B cell (primary cell): ENCODE measurements around the gene IPO4. TPM values are rescaled to one million over a fixed set of nuclear protein-coding genes. Genes with fewer than 3 reads are reported as not detected.

Source experiments
- ATAC-seq: fragments of 200-7000 bp; cut with Tn5 transposase; one replicate; pipeline ENCODE4 v1.10.0; 2021; ENCODE audit warnings: low read depth, mild to moderate bottlenecking, moderate number of reproducible peaks, moderate library complexity
- CTCF ChIA-PET: fragments of 350-600 bp; sonication (Branson Sonifier 250); formaldehyde crosslinking; loops from one replicate; lab custom pipeline; 2021; ENCODE audit warnings: antibody characterized with exemption, inconsistent platforms; lab: Charles Lee
- POLR2A ChIA-PET: fragments of 350-600 bp; sonication (Branson Sonifier 250); formaldehyde crosslinking; loops from one replicate; lab custom pipeline; 2021; ENCODE audit warnings: antibody characterized with exemption; lab: Charles Lee
- DNase-seq: peaks from one replicate; pipeline ENCODE4 v3.0.0; 2013
- H2AFZ ChIP-seq: 2 replicates; pipeline ENCODE4 v1.6.1; 2012; ENCODE audit warnings: mild to moderate bottlenecking, low read depth, low read length; ENCODE audit not compliant: insufficient read depth, poor library complexity, severe bottlenecking
- H3K27ac ChIP-seq, 2 donors: 1 replicate in 1 of 2; 2 replicates in 1 of 2; pipeline ENCODE4 v1.5.1; 2012 to 2013; ENCODE audit warnings: low read length in 2 of 2, mild to moderate bottlenecking in 2 of 2, moderate library complexity in 1 of 2
- H3K27me3 ChIP-seq, 4 experiments: fragments of 200-600 bp in 1 of 4; sonication (generic) in 1 of 4; replicated peaks in 1 of 4; 1 replicate in 2 of 4; 2 replicates in 2 of 4; pipeline versions ENCODE4 v1.6.1 to v1.7.0; 2013 to 2016; ENCODE audit warnings: low read length in 3 of 4, mild to moderate bottlenecking in 2 of 4, mixed read lengths in 1 of 4, moderate library complexity in 1 of 4; ENCODE audit not compliant: insufficient read depth in 4 of 4, control insufficient read depth in 3 of 4; ENCODE audit errors: control extremely low read depth in 1 of 4
- H3K36me3 ChIP-seq, 2 experiments: replicated peaks in 1 of 2; 1 replicate in 1 of 2; 2 replicates in 1 of 2; pipeline versions ENCODE4 v1.6.1 to v1.7.1; 2013; ENCODE audit warnings: low read length in 1 of 2; ENCODE audit not compliant: insufficient read depth in 2 of 2, control insufficient read depth in 1 of 2; ENCODE audit errors: control extremely low read depth in 1 of 2, extremely low read depth in 1 of 2
- H3K4me1 ChIP-seq, 2 donors: fragments of 200-600 bp in 1 of 2; sonication (generic) in 1 of 2; 1 replicate in 1 of 2; 2 replicates in 1 of 2; pipeline versions ENCODE4 v1.5.1 to v1.6.1; 2013 to 2017; ENCODE audit warnings: low read length in 2 of 2; ENCODE audit not compliant: control insufficient read depth in 2 of 2, insufficient read depth in 2 of 2
- H3K4me2 ChIP-seq: replicated peaks from 2 replicates; pipeline ENCODE3; 2012; ENCODE audit warnings: mild to moderate bottlenecking, low read depth, low read length; ENCODE audit not compliant: poor library complexity, severe bottlenecking
- H3K4me3 ChIP-seq, 5 experiments: fragments of 200-600 bp in 1 of 5; sonication (generic) in 1 of 5; 1 replicate in 3 of 5; 2 replicates in 2 of 5; pipeline versions ENCODE4 v1.5.1 to v1.7.0; 2011 to 2016; ENCODE audit warnings: low read length in 4 of 5, mild to moderate bottlenecking in 4 of 5, low read depth in 2 of 5, control low read depth in 1 of 5, moderate library complexity in 1 of 5; ENCODE audit not compliant: insufficient read depth in 1 of 5; ENCODE audit errors: control extremely low read depth in 1 of 5, extremely low read depth in 1 of 5
- H3K79me2 ChIP-seq: fragments of 200-600 bp; sonication (generic); one replicate; pipeline ENCODE4 v1.6.0; 2016; ENCODE audit warnings: low read length; ENCODE audit not compliant: control insufficient read depth, insufficient read depth
- H3K9ac ChIP-seq: fragments of 200-600 bp; sonication (generic); 2 replicates; pipeline ENCODE4 v1.6.1; 2017; ENCODE audit warnings: mild to moderate bottlenecking, low read length, moderate library complexity
- H3K9me3 ChIP-seq, 3 donors: one replicate each; pipeline versions ENCODE4 v1.6.1 to v1.7.1; 2013; ENCODE audit warnings: low read length in 2 of 3; ENCODE audit not compliant: control insufficient read depth in 2 of 3, insufficient read depth in 1 of 3; ENCODE audit errors: control extremely low read depth in 1 of 3
- H4K20me1 ChIP-seq: 2 replicates; pipeline ENCODE4 v1.6.0; 2012; ENCODE audit warnings: mild to moderate bottlenecking, low read length; ENCODE audit not compliant: insufficient read depth, control insufficient read depth, poor library complexity, severe bottlenecking
- H3K27ac Mint-ChIP-seq: one replicate; pipeline ENCODE4 v1.8.0; 2021; ENCODE audit warnings: mixed read lengths
- H3K27me3 Mint-ChIP-seq: one replicate; pipeline ENCODE4 v1.8.0; 2021; ENCODE audit warnings: mixed read lengths
- H3K4me1 Mint-ChIP-seq: one replicate; pipeline ENCODE4 v1.8.0; 2021; ENCODE audit warnings: mixed read lengths
- H3K4me3 Mint-ChIP-seq: one replicate; pipeline ENCODE4 v1.8.0; 2021; ENCODE audit warnings: mixed read lengths
- H3K9me3 Mint-ChIP-seq: one replicate; pipeline ENCODE4 v1.8.0; 2022; ENCODE audit warnings: mixed read lengths; ENCODE audit not compliant: insufficient read depth
- EZH2 ChIP-seq: IDR thresholded peaks from 2 replicates; pipeline ENCODE4 v1.6.1; 2012; ENCODE audit warnings: borderline replicate concordance, low read depth, mild to moderate bottlenecking, moderate library complexity, low read length; ENCODE audit not compliant: insufficient read depth, poor library complexity, severe bottlenecking
- WGBS: methylation state at CpG from one replicate; pipeline ENCODE4 v1.1.5; 2013; ENCODE audit warnings: missing lambda C conversion rate; ENCODE audit not compliant: insufficient coverage; 5-methylcytosine and 5-hydroxymethylcytosine counted together
- intact Hi-C: fragments of 100-400 bp; cut with micrococcal nuclease; formaldehyde crosslinking; loops from one replicate; pipeline ENCODE4 v1.10.0; 2022
- polyA plus RNA-seq: library from polyadenylated mRNA; depleted of rRNA; stranded (reverse); fragments of >200 nt; gene quantifications from 2 replicates; pipeline ENCODE4 v1.2.3, GENCODE V29; 2012
- total RNA-seq, 2 donors: library from RNA; stranded (reverse); fragments of 120-200 nt in 1 of 2; gene quantifications; 1 replicate in 1 of 2; 2 replicates in 1 of 2; pipeline versions ENCODE4 v1.2.3 to v1.2.4, GENCODE V29; 2013 to 2022
- TF ChIP-seq, protein P1 (sequence below): fragments of 200-600 bp; IDR thresholded peaks from one replicate; pipeline ENCODE4 v1.8.0; 2022; ENCODE audit warnings: antibody characterized with exemption, mild to moderate bottlenecking

IPO4 gene
- total and polyA plus RNA-seq, 2 donors (not counting 1 experiment from before 2014, with no cell fraction given) = 28.3 to 35.0 TPM

DNA sequence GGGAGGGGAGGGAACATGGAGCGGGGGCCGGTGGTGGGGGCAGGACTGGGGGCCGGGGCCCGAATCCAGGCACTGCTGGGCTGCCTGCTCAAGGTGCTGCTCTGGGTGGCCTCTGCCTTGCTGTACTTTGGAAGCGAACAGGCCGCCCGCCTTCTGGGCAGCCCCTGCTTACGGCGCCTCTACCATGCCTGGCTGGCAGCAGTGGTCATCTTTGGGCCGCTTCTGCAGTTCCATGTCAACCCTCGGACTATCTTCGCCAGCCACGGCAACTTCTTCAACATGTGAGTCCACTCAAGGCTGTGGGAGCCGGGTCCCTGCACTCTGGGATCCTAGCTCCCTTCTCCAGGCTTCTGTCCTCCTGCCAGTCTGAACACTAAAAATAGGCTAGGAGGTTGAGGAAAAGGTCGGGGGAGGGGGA, 57.1 kb downstream of the IPO4 start:
- intact Hi-C loops = no loop called here
- ChIA-PET POLR2A (no interaction called here), CTCF (no interaction called here)
- H3K36me3 ChIP-seq = no peaks in the 10 kb centered on the region
- peaks cover 27 to 28% of the 10 kb centered on the region in 2 donors for H3K4me1 ChIP-seq
- H3K4me2 ChIP-seq = no peak overlapping the region
- no peak overlapping the region for H3K4me3 ChIP-seq
- H3K9ac ChIP-seq = no peak overlapping the region
- Mint-ChIP-seq H3K27ac (no peak overlapping the region), H3K4me3 (no peak overlapping the region), H3K9me3 (no peaks in the 10 kb centered on the region), H3K27me3 (no peaks in the 10 kb centered on the region), H3K4me1 (peaks cover 30% of the 10 kb centered on the region)
- DNase-seq = no peak
- WGBS = 94% methylated on average over 14 of the region's 15 CpGs
- peaks cover 15% of the 10 kb centered on the region for H3K79me2 ChIP-seq
- H4K20me1 ChIP-seq = peaks cover 1% of the 10 kb centered on the region
- ATAC-seq = no peak
- no peak for TF ChIP-seq EZH2
- TF ChIP-seq, protein P1, sequence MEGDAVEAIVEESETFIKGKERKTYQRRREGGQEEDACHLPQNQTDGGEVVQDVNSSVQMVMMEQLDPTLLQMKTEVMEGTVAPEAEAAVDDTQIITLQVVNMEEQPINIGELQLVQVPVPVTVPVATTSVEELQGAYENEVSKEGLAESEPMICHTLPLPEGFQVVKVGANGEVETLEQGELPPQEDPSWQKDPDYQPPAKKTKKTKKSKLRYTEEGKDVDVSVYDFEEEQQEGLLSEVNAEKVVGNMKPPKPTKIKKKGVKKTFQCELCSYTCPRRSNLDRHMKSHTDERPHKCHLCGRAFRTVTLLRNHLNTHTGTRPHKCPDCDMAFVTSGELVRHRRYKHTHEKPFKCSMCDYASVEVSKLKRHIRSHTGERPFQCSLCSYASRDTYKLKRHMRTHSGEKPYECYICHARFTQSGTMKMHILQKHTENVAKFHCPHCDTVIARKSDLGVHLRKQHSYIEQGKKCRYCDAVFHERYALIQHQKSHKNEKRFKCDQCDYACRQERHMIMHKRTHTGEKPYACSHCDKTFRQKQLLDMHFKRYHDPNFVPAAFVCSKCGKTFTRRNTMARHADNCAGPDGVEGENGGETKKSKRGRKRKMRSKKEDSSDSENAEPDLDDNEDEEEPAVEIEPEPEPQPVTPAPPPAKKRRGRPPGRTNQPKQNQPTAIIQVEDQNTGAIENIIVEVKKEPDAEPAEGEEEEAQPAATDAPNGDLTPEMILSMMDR = no peak
- H3K27ac ChIP-seq = no peak overlapping the region
- H2AFZ ChIP-seq = no peak overlapping the region
- H3K9me3 ChIP-seq = no peaks in the 10 kb centered on the region
- no peaks in the 10 kb centered on the region for H3K27me3 ChIP-seq

DNA sequence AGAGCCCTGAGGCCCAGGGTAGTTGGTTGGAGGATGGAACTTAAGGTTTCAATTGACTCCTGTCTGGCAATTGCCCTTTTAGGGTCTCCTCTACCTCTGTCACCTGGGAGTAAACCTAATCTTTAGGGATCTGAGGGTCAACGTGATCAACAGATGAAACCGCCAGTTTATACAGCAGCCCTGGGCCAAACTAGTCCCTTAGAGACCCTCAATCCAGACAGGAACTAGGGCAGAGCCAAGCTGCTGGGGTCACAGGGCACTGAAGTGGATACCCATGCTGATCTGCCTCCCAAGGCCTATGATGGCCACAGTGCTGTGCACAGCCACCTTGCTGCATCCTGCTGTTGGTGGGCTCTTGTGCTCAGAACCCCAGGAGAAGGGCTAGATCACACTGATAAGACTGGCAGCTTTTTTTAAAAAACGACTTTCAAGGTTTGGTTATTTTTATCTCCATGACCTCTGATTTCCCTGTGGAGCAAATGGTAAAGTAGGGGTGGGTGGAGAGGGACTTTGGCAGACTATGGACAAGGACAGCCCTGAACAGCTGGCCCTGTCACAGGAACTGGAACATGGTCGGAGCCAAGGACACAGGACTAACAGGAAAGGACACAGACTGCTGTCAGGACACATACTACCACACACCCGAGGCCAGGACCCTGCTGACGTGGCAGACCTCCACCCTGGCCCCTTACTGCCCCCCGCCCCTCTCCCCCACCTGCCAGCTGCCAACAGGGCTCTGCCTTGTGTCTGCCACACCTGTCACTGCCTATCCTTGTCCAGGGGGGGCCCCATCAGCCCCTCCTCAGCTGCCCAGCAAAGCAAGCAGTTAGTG, 57.7 kb downstream of the IPO4 start:
- H3K27ac ChIP-seq = no peak overlapping the region
- no peak overlapping the region for H3K4me2 ChIP-seq
- WGBS = 93% methylated on average over 3 of the region's 7 CpGs
- ATAC-seq (no peak), DNase-seq (no peak)
- TF ChIP-seq, protein P1 = no peak
- no peak for TF ChIP-seq EZH2
- CTCF ChIA-PET = no interaction called here
- intact Hi-C loops = no loop called here
- H3K4me3 Mint-ChIP-seq = no peak overlapping the region
- POLR2A ChIA-PET = no interaction called here
- H3K27me3 ChIP-seq = no peaks in the 10 kb centered on the region
- no peaks in the 10 kb centered on the region for H3K9me3 ChIP-seq
- no peak overlapping the region for H2AFZ ChIP-seq
- no peaks in the 10 kb centered on the region for H3K36me3 ChIP-seq
- peaks cover 25 to 26% of the 10 kb centered on the region in 2 donors for H3K4me1 ChIP-seq
- H3K27ac Mint-ChIP-seq = no peak overlapping the region
- H3K9ac ChIP-seq = no peak overlapping the region
- no peaks in the 10 kb centered on the region for H4K20me1 ChIP-seq
- peaks cover 13% of the 10 kb centered on the region for H3K79me2 ChIP-seq
- peaks cover 28% of the 10 kb centered on the region for H3K4me1 Mint-ChIP-seq
- H3K4me3 ChIP-seq = no peak overlapping the region
- H3K27me3 Mint-ChIP-seq = no peaks in the 10 kb centered on the region
- H3K9me3 Mint-ChIP-seq = no peaks in the 10 kb centered on the region
